Tongue (tissue), 2 donors: ENCODE measurements around the gene IL17REL. TPM values are rescaled to one million over a fixed set of nuclear protein-coding genes. Genes with fewer than 3 reads are reported as not detected.

Experiments used
- small RNA-seq: library from RNA; depleted of rRNA; stranded (forward); fragments of <200 nt; gene quantifications from one replicate; pipeline ENCODE3, GENCODE V24; 2014; ENCODE audit warnings: low replicate concordance
- total RNA-seq: library from RNA; depleted of rRNA; stranded (reverse); fragments of >200 nt; gene quantifications from one replicate; pipeline ENCODE4 v1.2.3, GENCODE V29; 2014

Gene IL17REL
- total RNA-seq, 1 donor from 2014 or later: not detected

Small RNA genes lying within 50 kb of the gene (small RNA-seq; reads per million reads assigned to genes)
- gene MIR6821: 0.05 reads per million

Other genes starting within 250 kb of the IL17REL start
- gene BRD1, start 184.9 kb downstream of the IL17REL start, total RNA-seq: 42.8 TPM
- 11.4 TPM for gene ZBED4, start 158.9 kb downstream of the IL17REL start, total RNA-seq
- gene ALG12, start 94.3 kb downstream of the IL17REL start, total RNA-seq: 10.3 TPM
- 22.9 TPM for gene CRELD2, start 94.1 kb downstream of the IL17REL start, total RNA-seq
- 57.0 TPM for gene PIM3, start 52.0 kb downstream of the IL17REL start, total RNA-seq
- not detected for gene TTLL8, start 45.5 kb upstream of the IL17REL start, total RNA-seq
- gene MLC1, start 72.7 kb upstream of the IL17REL start, total RNA-seq: 0.21 TPM
- gene MOV10L1, start 77.2 kb upstream of the IL17REL start, total RNA-seq: 1.0 TPM
- gene PANX2, start 158.0 kb upstream of the IL17REL start, total RNA-seq: 0.31 TPM
- 18.5 TPM for gene TRABD, start 173.1 kb upstream of the IL17REL start, total RNA-seq
- gene SELENOO, start 188.2 kb upstream of the IL17REL start, total RNA-seq: 15.0 TPM
- 39.7 TPM for gene TUBGCP6, start 232.3 kb upstream of the IL17REL start, total RNA-seq
- gene HDAC10, start 238.5 kb upstream of the IL17REL start, total RNA-seq: 23.4 TPM
- gene MAPK12, start 248.9 kb upstream of the IL17REL start, total RNA-seq: 29.4 TPM